HG02610 (cell line): ENCODE results near the gene COPS6.
"Not testable (repeated sequence)": the region's sequence is repeated elsewhere in the genome, so short reads cannot be mapped to it uniquely, and the experiment has no call there.

Experiments
- ATAC-seq: cut with Tn5 transposase; IDR thresholded peaks from one replicate; pipeline ENCODE4 v1.9.1; 2021; ENCODE audit warnings: mild to moderate bottlenecking, moderate library complexity; ENCODE audit not compliant: unreplicated experiment

Gene COPS6

DNA sequence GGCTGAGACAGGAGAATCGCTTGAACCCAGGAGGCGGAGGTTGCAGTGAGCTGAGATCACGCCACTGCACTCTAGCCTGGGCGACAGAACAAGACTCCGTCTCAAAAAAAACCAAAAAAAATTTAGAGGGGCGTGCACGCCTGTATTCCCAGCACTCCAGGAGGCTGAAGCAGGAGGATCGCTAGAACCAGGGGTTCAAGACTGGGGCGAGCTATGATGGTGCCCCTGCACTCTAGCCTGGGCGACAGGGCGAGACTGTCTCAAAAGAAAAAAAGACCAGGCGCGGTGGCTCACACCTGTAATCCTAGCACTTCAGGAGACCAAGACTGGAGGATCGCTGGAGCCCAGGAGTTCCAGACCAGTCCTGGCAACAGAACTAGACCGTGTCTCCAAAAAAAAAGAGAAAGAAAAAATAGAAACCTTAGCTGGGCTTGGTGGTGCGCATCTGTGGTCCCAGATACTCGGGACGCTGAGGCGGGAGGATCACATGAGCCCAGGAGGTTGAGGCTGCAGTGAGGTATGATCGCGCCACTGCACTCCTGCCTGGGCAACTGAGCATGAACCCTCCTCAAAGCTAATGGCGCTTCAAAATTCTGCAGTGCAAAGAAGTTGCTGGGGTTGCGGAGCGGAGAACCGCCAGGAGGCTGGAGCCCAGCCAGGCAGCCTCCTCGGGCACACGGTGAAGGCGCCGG lies 37.6 kb downstream of the COPS6 start:
- peak; percentile 28 for ATAC-seq

DNA sequence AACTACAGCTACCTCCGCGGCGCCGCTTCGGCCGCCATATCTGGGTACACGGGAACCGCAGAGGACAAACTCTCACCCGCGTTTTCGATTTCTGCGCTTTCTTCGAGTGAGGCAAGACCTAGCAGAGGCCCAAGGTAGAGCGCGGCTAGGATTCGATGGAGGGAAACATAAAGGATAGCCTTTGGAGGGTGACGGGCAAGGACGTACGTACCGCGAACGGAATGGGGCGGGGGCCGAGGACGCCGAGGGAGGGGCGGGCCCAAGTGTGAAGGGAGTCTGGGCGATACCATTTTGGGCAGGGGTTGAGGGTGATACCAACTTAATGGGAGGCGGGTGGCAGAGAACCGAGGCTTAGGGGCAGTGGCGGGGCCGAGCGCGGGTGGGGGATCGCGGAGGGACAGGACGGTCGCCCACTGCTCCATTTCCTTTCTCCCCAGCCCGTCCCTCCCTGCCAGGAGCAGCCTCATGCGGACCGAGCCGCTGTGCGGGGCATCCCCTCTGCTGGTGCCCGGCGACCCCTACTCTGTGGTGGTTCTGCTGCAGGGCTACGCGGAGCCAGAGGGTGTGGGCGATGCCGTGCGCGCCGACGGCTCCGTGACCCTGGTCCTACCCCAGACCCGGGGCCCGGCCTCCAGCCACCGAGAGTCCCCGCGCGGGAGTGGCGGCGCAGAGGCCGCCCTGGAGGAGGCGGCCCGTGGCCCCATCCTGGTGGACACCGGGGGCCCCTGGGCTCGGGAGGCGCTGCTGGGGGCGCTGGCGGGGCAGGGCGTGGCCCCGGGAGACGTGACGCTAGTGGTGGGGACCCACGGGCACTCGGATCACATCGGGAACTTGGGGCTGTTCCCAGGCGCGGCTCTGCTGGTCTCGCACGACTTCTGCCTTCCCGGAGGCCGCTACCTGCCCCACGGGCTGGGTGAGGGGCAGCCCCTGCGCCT lies 38.4 kb downstream of the COPS6 start, which contains the start of gene MBLAC1:
Gene MBLAC1, plus strand, starts transcription at position 37 of the 935 bp plus-strand sequence. Its CDS starts 429 bp downstream, at position 466.
- ATAC-seq, result peak; percentile 61

DNA sequence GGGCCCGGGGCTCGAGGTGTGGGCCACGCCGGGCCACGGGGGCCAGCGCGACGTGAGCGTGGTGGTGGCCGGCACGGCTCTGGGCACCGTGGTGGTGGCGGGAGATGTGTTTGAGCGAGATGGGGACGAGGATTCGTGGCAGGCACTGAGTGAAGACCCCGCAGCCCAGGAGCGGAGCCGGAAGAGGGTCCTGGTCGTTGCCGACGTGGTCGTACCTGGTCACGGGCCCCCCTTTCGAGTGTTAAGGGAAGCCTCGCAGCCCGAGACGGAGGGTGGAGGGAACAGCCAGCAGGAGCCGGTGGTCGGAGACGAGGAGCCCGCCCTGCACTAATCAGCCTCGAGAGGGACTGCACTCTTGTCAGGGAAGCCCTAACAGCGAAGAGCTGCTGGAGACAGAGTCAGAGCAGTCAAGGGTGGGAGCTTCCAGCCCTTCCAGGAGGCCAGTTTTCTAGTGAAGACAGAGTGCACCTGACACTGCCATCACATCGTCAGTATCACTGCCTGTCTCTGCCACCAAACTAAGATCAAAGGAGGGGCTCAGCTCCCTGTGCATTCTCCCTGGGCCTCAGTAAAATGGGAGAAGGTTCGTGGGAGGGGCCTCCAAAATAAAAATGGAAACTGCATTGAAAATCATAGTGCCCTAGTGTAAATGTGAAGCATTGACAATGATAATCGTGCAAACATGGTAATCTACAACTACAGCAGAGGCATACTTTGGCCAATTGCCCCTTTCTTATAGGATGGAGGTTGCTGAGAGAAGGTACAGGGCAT lies 39.3 kb downstream of the COPS6 start:
- ATAC-seq, result no peak

DNA sequence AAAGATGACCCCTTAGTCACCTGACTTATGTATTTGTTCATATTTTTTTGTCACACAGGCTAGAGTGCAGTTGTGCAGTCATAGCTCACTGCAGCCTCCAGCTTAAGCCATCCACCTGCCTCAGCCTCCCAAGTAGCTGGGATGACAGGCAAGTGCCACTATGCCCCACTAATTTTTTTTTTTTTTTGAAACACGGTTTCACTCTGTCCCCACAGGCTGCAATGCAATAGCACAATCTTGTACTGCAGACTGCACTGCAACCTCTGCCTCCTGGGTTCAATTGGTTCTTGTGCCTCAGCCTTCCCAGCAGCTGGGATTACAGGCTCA lies 39.8 kb downstream of the COPS6 start:
- no peak for ATAC-seq

DNA sequence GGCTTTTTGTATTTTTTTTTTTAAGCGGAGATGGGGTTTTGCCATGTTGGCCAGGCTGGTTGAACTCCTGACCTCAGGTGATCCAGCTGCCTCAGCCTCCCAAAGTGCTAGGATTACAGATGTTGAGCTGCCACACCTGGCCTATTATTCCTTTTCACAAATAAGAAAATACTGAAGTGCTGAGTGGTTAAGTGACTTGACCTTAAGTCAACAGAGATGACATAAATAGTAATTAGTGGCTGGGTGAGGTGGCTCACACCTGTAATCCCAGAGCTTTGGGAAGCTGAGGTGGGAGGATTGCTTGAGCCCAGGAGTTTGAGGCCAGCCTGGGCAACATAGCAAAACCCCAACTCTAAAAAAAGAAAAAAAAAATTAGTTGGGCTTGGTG lies 41.4 kb downstream of the COPS6 start:
- not testable (repeated sequence) for ATAC-seq

DNA sequence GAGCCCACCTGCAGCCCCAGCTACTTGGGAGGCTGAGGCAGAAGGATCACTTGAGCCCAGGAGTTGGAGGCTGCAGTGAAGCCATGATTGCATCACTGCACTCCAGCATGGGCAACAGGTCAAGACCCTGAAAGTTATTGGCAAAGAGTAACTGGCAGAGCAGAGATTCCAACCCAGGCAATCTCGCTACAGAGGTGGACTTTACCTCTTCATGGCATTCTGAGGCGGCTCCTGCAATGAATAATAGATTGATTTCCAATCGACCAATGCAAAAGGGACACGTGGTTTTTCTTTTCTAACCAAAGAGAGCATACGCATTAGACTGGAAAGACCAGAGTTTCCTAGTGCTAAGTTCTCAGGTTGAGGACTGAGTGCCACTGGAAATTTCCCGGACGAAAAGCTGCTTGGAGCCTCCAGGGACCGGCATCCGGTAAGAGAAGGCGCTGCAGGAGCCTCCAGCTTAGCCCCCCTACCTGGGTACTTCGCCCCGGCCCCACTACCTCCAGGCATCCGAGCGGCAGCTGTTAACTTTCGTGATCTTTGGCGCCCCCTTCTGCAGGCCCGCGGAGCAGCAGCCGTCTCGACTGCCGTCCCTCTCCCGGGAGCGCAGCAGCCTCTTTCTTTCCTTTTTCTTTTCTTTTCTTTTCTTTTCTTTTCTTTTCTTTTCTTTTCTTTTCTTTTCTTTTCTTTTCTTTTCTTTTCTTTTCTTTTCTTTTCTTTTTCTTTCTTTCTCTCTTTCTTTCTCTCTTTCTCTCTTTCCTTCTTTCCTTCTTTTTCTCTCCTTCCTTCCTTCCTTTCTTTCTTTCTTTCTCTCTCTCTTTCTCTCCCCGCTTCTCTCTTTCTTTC lies 42.1 kb downstream of the COPS6 start:
- no peak for ATAC-seq

DNA sequence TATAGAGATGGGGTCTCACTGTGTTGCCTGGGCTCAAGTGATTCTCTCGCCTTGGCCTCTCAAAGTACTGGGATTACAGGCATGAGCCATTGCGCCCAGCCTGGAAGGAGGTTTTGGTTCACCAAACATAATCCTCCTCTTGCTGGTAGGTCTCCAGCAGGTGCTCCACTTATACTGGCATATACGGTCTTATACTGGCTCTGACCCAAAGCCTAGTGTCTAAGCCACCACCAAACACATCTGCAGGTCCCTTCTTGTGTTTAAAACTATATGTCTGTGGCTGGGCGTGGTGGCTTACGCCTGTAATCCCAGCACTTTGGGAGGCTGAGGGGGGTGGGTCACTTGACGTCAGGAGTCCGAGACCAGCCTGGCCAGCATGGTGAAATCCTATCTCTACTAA lies 43.4 kb downstream of the COPS6 start:
- no peak for ATAC-seq

DNA sequence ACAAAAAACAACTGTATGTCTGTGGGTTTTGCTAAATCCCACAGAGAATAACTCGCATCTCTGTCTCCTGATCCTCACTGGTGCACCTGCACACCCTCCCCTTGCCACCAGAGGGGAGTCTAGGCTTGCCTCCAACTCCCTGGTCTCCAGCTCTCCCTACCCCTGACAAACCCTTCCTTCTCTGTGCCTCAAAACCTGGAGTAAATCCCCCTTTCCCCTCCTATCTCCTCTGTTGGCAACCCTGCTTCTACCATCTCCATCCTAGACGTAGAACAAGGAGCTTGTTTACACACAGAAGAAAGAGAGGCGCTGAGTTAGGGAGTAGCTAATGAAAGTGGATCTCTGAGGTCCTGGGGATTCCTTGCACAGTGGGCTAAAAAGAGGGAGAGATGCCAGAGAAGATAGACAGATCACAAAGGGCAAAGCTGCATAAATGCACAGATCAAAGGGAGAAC lies 44.0 kb downstream of the COPS6 start:
- ATAC-seq, result peak; percentile 73

DNA sequence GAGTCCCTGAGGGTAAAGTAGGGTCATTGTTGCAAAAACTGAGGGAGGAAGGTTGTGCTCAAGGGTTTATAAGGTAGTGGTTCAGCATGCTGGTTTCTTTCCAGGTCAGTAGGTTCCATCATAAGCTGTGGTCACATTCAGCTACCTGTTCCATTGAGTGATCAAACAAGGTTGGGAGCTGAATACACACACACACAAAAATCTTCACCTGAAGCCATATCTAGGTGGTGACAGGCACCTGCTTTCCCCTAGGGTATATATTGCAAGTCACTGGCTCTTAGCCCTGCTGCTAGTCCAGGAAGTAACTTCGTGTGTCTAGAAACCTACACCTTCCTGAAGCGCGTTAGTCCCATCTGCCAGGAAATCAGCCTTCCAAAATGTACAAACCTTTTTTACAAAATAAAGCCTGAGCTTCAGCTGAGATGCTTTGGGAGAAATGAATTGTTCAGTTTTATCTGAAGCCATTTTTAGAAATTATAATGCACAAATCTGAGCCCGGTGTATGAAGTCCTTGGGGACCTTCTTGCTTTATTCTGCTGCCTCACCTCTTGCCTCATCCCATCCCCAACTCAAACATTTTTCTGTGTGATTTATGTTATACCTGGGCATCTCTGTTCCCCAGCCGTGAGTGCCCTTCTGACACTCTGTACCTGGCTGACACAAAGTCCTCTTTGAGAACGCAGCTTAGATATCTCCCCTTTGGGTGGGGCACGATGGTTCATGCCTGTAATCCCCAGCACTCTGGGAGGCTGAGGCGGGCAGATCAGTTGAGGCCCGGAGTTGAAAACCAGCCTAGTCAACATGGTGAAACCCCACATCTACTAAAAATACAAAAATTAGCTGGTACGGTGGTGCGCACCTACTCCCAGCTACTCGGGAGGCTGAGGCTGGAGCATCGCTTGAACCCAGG lies 49.3 kb downstream of the COPS6 start:
- no peak for ATAC-seq

DNA sequence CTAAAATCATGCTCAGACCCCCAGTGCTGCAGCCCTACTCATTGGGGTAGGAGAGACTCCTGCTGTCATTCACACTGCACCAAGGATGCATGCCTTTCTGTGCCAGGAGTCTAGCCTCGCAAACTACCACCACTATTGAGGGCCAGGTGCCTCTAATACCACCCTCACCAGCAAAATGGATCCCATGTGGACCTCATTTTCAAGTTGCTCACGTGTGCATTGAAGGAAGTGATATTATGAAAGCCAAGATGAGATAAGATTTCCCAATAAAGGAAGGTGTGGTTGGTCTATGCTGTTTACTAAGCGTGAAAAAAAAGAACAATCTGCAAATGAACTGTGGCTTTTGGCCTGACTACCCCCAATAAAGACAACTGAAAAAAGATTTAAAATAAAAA lies 52.8 kb downstream of the COPS6 start:
- no peak for ATAC-seq
